ENCODE measurements around the gene PCDHB8. TPM values are rescaled to one million over a fixed set of nuclear protein-coding genes. Genes with fewer than 3 reads are reported as not detected.
"Not testable (repeated sequence)": the region's sequence is repeated elsewhere in the genome, so short reads cannot be mapped to it uniquely, and the experiment has no call there.

The PCDHB8 gene
- total RNA-seq, 1 experiment from 2014 or later, result 7.6 TPM

DNA sequence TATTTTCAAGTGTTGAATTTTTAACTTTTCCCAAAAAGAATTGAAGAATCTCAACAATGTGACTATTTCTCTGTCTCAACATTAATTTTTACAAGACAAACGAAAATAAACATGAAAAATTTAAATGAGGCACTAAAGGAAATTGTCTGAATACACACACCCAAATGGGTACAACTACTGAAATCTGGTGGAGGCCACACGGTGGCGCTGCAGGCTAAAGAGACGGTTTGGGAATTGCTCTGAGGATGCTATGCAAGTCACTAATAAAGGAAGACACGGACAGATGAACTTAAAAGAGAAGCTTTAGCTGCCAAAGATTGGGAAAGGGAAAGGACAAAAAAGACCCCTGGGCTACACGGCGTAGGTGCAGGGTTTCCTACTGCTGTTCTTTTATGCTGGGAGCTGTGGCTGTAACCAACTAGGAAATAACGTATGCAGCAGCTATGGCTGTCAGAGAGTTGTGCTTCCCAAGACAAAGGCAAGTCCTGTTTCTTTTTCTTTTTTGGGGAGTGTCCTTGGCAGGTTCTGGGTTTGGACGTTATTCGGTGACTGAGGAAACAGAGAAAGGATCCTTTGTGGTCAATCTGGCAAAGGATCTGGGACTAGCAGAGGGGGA, 14.6 kb downstream of the PCDHB8 start, which contains the start of gene PCDHB10:
Gene PCDHB10, plus strand, starts transcription at position 244 of the 616 bp plus-strand sequence. Its CDS starts 200 bp downstream, at position 444.
- in situ Hi-C loops (cut with HindIII; ENCODE audit: low pct_unique_long_range_greater_than_20kb, low sequenced_read_pairs) (loop anchor here (25.0 kb wide), 2 partner anchors 105 to 145 kb away; partner anchors contain the start of genes PCDHB2, PCDHGA1, PCDHGA2 and PCDHGA3), intact Hi-C loops (cut with micrococcal nuclease; ENCODE audit: unreplicated experiment) (no loop called here)
- H3K36me3 ChIP-seq (ENCODE audit: control insufficient read depth, insufficient read depth, low read length), result no peaks in the 10 kb centered on the region
- CTCF ChIA-PET, result interaction anchor here (0.8 to 1.0 kb wide), 2 partner anchors 14 to 31 kb away, joined by 3 to 7 read pairs; partner anchors contain the start of gene PCDHB14
- BruUV-seq (replicated peaks), result no TSS peak
- POLR2A ChIA-PET, result no interaction called here
- TF ChIP-seq SIN3A (IDR thresholded peaks at IDR 0.05; ENCODE audit: borderline replicate concordance, insufficient read depth, low read depth, low read length), result no peak
- no peak for TF ChIP-seq TCF7L2 (IDR thresholded peaks at IDR 0.05; ENCODE audit: low read depth, low read length)
- TF ChIP-seq, protein P1, sequence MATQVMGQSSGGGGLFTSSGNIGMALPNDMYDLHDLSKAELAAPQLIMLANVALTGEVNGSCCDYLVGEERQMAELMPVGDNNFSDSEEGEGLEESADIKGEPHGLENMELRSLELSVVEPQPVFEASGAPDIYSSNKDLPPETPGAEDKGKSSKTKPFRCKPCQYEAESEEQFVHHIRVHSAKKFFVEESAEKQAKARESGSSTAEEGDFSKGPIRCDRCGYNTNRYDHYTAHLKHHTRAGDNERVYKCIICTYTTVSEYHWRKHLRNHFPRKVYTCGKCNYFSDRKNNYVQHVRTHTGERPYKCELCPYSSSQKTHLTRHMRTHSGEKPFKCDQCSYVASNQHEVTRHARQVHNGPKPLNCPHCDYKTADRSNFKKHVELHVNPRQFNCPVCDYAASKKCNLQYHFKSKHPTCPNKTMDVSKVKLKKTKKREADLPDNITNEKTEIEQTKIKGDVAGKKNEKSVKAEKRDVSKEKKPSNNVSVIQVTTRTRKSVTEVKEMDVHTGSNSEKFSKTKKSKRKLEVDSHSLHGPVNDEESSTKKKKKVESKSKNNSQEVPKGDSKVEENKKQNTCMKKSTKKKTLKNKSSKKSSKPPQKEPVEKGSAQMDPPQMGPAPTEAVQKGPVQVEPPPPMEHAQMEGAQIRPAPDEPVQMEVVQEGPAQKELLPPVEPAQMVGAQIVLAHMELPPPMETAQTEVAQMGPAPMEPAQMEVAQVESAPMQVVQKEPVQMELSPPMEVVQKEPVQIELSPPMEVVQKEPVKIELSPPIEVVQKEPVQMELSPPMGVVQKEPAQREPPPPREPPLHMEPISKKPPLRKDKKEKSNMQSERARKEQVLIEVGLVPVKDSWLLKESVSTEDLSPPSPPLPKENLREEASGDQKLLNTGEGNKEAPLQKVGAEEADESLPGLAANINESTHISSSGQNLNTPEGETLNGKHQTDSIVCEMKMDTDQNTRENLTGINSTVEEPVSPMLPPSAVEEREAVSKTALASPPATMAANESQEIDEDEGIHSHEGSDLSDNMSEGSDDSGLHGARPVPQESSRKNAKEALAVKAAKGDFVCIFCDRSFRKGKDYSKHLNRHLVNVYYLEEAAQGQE (IDR thresholded peaks at IDR 0.05; ENCODE audit: insufficient read depth in 1 of 2, low read depth in 2 of 2, low read length in 1 of 2), result no peak
- TF ChIP-seq, protein P2, sequence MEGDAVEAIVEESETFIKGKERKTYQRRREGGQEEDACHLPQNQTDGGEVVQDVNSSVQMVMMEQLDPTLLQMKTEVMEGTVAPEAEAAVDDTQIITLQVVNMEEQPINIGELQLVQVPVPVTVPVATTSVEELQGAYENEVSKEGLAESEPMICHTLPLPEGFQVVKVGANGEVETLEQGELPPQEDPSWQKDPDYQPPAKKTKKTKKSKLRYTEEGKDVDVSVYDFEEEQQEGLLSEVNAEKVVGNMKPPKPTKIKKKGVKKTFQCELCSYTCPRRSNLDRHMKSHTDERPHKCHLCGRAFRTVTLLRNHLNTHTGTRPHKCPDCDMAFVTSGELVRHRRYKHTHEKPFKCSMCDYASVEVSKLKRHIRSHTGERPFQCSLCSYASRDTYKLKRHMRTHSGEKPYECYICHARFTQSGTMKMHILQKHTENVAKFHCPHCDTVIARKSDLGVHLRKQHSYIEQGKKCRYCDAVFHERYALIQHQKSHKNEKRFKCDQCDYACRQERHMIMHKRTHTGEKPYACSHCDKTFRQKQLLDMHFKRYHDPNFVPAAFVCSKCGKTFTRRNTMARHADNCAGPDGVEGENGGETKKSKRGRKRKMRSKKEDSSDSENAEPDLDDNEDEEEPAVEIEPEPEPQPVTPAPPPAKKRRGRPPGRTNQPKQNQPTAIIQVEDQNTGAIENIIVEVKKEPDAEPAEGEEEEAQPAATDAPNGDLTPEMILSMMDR (IDR thresholded peaks at IDR 0.05), result peak; percentile 84
- TF ChIP-seq POLR2AphosphoS5 (IDR thresholded peaks at IDR 0.05; ENCODE audit: low read depth, low read length), result no peak
- no peaks in the 10 kb centered on the region for H3K4me1 ChIP-seq (ENCODE audit: control insufficient read depth, insufficient read depth, low read length)
- peaks cover 2% of the 10 kb centered on the region for H3K27me3 ChIP-seq (ENCODE audit: control insufficient read depth, insufficient read depth, low read length)
- H3K4me3 ChIP-seq (ENCODE audit: low read depth in 2 of 2, low read length in 2 of 2), result peak within 1 kb of the TSS; percentile 17 to 21; a peak in 2 of 4 replicates
- H3K27ac ChIP-seq (ENCODE audit: low read length), result no peak within 1 kb of the TSS
- ATAC-seq (peak; percentile 85), DNase-seq (ENCODE audit: low read depth, low spot score) (no peak)
- H3K9me3 ChIP-seq (ENCODE audit: control insufficient read depth, insufficient read depth, low read depth, low read length), result peaks cover 16% of the 10 kb centered on the region; the same call in 1 of the 2 replicates

DNA sequence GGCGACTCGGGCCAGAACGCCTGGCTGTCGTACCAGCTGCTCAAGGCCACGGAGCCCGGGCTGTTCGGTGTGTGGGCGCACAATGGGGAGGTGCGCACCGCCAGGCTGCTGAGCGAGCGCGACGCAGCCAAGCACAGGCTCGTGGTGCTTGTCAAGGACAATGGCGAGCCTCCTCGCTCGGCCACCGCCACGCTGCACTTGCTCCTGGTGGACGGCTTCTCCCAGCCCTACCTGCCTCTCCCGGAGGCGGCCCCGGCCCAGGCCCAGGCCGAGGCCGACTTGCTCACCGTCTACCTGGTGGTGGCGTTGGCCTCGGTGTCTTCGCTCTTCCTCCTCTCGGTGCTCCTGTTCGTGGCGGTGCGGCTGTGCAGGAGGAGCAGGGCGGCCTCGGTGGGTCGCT, 16.7 kb downstream of the PCDHB8 start:
- H3K36me3 ChIP-seq (ENCODE audit: control insufficient read depth, insufficient read depth, low read length); H3K27ac ChIP-seq (ENCODE audit: low read length); ATAC-seq; intact Hi-C loops (cut with micrococcal nuclease; ENCODE audit: unreplicated experiment); H3K27me3 ChIP-seq (ENCODE audit: control insufficient read depth, insufficient read depth, low read length); H3K4me1 ChIP-seq (ENCODE audit: control insufficient read depth, insufficient read depth, low read length); CTCF ChIA-PET; POLR2A ChIA-PET; BruUV-seq (replicated peaks); H3K4me3 ChIP-seq (ENCODE audit: low read depth in 2 of 2, low read length in 2 of 2); DNase-seq (ENCODE audit: low read depth, low spot score): not testable (repeated sequence)
- in situ Hi-C loops (cut with HindIII; ENCODE audit: low pct_unique_long_range_greater_than_20kb, low sequenced_read_pairs), result loop anchor here (25.0 kb wide), 2 partner anchors 107 to 143 kb away; partner anchors contain the start of genes PCDHB2, PCDHGA1, PCDHGA2 and PCDHGA3
- H3K9me3 ChIP-seq (ENCODE audit: control insufficient read depth, insufficient read depth, low read depth, low read length), result peaks cover 16% of the 10 kb centered on the region; the same call in 1 of the 2 replicates

DNA sequence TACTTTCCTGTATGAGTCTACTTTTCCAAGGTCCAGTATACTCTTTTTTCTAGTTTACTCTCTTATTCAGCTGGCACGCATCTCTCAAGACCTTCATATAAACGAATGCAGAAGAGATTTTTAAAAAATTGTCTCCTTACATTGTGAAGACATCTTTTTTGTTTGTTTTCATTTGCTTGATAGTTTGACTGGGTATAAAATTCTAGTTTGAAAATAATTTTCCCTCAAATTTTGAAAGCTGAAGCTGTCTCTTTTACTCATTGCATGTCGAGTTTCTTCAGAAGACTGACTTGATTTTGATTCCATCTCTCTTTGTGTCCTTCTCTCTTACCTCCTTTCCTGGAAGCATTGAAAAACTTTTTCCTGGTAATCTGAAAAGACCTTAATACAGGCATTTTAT, 18.8 kb downstream of the PCDHB8 start:
- ChIA-PET POLR2A (interaction anchor here (0.6 kb wide), 1 partner anchor 29 kb away, joined by 3 read pairs; no protein-coding TSS in a partner anchor), CTCF (interaction anchor here (0.5 to 0.9 kb wide), 3 partner anchors 99 to 354 kb away, joined by 3 read pairs; no protein-coding TSS in a partner anchor)
- Histone ChIP-seq H3K36me3 (ENCODE audit: control insufficient read depth, insufficient read depth, low read length) (no peaks in the 10 kb centered on the region), H3K27ac (ENCODE audit: low read length) (no peak overlapping the region), H3K9me3 (ENCODE audit: control insufficient read depth, insufficient read depth, low read depth, low read length) (peaks cover 16% of the 10 kb centered on the region; the same call in 1 of the 2 replicates), H3K4me1 (ENCODE audit: control insufficient read depth, insufficient read depth, low read length) (no peaks in the 10 kb centered on the region), H3K27me3 (ENCODE audit: control insufficient read depth, insufficient read depth, low read length) (peaks cover 2% of the 10 kb centered on the region), H3K4me3 (ENCODE audit: low read depth in 2 of 2, low read length in 2 of 2) (no peak overlapping the region)
- DNase-seq (ENCODE audit: low read depth, low spot score), result no peak
- intact Hi-C loops (cut with micrococcal nuclease; ENCODE audit: unreplicated experiment), result no loop called here
- in situ Hi-C loops (cut with HindIII; ENCODE audit: low pct_unique_long_range_greater_than_20kb, low sequenced_read_pairs), result loop anchor here (25.0 kb wide), 2 partner anchors 109 to 141 kb away; partner anchors contain the start of genes PCDHB2, PCDHGA1, PCDHGA2 and PCDHGA3
- no TSS peak for BruUV-seq (replicated peaks)
- TF ChIP-seq, protein P1 (IDR thresholded peaks at IDR 0.05; ENCODE audit: insufficient read depth in 1 of 2, low read depth in 2 of 2, low read length in 1 of 2), result no peak
- no peak for TF ChIP-seq POLR2AphosphoS5 (IDR thresholded peaks at IDR 0.05; ENCODE audit: low read depth, low read length)
- no peak for TF ChIP-seq SIN3A (IDR thresholded peaks at IDR 0.05; ENCODE audit: borderline replicate concordance, insufficient read depth, low read depth, low read length)
- TF ChIP-seq, protein P2 (IDR thresholded peaks at IDR 0.05), result no peak
- no peak for TF ChIP-seq TCF7L2 (IDR thresholded peaks at IDR 0.05; ENCODE audit: low read depth, low read length)
- ATAC-seq, result no peak

Measured in Panc1 (cell line).